ENCODE measurements around the gene RNASE8. TPM values are rescaled to one million over a fixed set of nuclear protein-coding genes. Genes with fewer than 3 reads are reported as not detected.

Gene RNASE8
- total and polyA plus RNA-seq, 2 of the 8 experiments (the other 6 are each of a cell fraction or from before 2014, with no cell fraction given), result not detected

DNA sequence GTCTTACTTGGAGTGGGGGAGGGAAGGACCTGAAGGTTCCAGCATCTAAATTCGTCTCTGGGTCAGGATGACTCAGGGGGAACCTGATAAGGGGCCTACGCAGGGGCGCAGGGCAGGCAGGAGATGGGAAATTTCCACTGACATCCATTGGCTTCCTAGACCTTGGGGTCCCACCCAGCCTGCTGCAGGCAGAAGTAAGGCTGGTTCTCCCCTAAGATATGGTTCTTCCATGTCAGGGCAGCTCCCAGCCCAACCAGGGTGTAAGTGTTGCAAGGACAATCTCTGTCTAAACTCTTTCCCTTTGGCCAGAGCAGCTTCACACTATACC lies 30.7 kb upstream of the RNASE8 start (continued):
- TF ChIP-seq, protein P1, sequence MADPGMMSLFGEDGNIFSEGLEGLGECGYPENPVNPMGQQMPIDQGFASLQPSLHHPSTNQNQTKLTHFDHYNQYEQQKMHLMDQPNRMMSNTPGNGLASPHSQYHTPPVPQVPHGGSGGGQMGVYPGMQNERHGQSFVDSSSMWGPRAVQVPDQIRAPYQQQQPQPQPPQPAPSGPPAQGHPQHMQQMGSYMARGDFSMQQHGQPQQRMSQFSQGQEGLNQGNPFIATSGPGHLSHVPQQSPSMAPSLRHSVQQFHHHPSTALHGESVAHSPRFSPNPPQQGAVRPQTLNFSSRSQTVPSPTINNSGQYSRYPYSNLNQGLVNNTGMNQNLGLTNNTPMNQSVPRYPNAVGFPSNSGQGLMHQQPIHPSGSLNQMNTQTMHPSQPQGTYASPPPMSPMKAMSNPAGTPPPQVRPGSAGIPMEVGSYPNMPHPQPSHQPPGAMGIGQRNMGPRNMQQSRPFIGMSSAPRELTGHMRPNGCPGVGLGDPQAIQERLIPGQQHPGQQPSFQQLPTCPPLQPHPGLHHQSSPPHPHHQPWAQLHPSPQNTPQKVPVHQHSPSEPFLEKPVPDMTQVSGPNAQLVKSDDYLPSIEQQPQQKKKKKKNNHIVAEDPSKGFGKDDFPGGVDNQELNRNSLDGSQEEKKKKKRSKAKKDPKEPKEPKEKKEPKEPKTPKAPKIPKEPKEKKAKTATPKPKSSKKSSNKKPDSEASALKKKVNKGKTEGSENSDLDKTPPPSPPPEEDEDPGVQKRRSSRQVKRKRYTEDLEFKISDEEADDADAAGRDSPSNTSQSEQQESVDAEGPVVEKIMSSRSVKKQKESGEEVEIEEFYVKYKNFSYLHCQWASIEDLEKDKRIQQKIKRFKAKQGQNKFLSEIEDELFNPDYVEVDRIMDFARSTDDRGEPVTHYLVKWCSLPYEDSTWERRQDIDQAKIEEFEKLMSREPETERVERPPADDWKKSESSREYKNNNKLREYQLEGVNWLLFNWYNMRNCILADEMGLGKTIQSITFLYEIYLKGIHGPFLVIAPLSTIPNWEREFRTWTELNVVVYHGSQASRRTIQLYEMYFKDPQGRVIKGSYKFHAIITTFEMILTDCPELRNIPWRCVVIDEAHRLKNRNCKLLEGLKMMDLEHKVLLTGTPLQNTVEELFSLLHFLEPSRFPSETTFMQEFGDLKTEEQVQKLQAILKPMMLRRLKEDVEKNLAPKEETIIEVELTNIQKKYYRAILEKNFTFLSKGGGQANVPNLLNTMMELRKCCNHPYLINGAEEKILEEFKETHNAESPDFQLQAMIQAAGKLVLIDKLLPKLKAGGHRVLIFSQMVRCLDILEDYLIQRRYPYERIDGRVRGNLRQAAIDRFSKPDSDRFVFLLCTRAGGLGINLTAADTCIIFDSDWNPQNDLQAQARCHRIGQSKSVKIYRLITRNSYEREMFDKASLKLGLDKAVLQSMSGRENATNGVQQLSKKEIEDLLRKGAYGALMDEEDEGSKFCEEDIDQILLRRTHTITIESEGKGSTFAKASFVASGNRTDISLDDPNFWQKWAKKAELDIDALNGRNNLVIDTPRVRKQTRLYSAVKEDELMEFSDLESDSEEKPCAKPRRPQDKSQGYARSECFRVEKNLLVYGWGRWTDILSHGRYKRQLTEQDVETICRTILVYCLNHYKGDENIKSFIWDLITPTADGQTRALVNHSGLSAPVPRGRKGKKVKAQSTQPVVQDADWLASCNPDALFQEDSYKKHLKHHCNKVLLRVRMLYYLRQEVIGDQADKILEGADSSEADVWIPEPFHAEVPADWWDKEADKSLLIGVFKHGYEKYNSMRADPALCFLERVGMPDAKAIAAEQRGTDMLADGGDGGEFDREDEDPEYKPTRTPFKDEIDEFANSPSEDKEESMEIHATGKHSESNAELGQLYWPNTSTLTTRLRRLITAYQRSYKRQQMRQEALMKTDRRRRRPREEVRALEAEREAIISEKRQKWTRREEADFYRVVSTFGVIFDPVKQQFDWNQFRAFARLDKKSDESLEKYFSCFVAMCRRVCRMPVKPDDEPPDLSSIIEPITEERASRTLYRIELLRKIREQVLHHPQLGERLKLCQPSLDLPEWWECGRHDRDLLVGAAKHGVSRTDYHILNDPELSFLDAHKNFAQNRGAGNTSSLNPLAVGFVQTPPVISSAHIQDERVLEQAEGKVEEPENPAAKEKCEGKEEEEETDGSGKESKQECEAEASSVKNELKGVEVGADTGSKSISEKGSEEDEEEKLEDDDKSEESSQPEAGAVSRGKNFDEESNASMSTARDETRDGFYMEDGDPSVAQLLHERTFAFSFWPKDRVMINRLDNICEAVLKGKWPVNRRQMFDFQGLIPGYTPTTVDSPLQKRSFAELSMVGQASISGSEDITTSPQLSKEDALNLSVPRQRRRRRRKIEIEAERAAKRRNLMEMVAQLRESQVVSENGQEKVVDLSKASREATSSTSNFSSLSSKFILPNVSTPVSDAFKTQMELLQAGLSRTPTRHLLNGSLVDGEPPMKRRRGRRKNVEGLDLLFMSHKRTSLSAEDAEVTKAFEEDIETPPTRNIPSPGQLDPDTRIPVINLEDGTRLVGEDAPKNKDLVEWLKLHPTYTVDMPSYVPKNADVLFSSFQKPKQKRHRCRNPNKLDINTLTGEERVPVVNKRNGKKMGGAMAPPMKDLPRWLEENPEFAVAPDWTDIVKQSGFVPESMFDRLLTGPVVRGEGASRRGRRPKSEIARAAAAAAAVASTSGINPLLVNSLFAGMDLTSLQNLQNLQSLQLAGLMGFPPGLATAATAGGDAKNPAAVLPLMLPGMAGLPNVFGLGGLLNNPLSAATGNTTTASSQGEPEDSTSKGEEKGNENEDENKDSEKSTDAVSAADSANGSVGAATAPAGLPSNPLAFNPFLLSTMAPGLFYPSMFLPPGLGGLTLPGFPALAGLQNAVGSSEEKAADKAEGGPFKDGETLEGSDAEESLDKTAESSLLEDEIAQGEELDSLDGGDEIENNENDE (IDR thresholded peaks at IDR 0.05; ENCODE audit: insufficient replicate concordance, low read length), result no peak
- TF ChIP-seq SAP30 (IDR thresholded peaks at IDR 0.05; ENCODE audit: insufficient read depth, insufficient replicate concordance, low read length), result no peak
- no peak for TF ChIP-seq SP2 (IDR thresholded peaks at IDR 0.05; ENCODE audit: low read length)
